Measurements from ENCODE around the gene TEN1. TPM values are rescaled to one million over a fixed set of nuclear protein-coding genes. Genes with fewer than 3 reads are reported as not detected.

TEN1 gene
- total RNA-seq, 1 experiment from 2014 or later = 58.3 TPM

DNA sequence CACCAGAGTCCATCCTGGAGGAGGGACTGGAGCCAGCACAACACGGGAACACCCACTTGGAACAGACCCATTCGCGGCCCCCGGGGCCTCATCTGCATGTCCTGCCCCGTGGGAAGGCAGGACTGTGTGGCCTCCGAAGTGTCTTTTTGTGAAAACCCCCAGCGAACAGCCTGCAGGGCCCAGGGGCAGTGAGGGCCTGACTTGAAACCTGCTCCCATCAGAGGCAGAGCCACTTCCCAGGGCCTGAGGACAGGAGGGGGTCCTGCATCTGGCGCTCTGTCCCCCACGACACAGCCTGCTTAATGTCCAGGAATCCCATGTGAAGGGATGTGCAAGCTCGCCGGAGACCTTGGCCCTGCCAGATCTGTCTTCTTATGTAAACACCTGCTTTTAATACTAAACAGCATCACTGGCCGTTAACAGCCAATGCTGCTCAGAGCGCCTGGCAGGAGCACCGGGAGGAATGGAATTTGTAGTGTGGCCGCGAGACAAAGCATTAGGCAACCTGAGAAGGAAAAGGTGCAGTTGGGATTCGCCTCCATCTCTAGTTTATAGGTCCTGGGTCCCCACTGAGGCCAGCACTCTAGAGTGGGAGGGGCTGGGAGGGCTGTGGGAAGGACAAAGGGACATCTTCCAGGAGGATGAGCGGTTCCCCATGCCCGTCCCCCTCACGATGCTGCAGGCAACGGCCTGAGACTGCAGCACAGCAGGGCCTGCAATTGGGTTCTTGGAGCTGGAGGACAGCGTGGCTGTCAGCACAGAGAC, 57.6 kb downstream of the TEN1 start:
- ATAC-seq (peak; percentile 10; the same call in 1 of the 2 replicates), DNase-seq (no peak)
- H2AFZ ChIP-seq (ENCODE audit: low read length) = no peak overlapping the region
- ChIA-PET CTCF (interaction anchor here (1.0 kb wide), 1 partner anchor 10 kb away, joined by 3 read pairs; the partner anchor contains the start of gene EVPL), POLR2A (ENCODE audit: unreplicated experiment) (no interaction called here)
- no peaks in the 10 kb centered on the region for H3K27me3 ChIP-seq (ENCODE audit: low read length)
- BruUV-seq (replicated peaks) = no TSS peak
- H3K36me3 ChIP-seq (ENCODE audit: low read depth, low read length) = peaks cover 34% of the 10 kb centered on the region
- H3K27ac ChIP-seq (ENCODE audit: low read length) = no peak overlapping the region
- H3K4me3 ChIP-seq (ENCODE audit: low read length) = no peak overlapping the region
- intact Hi-C loops (cut with micrococcal nuclease) = no loop called here
- no peaks in the 10 kb centered on the region for H3K9me2 ChIP-seq (replicated peaks; ENCODE audit: low read length)
- no peak overlapping the region for H3K9ac ChIP-seq (ENCODE audit: low read length)
- H3K9me3 ChIP-seq (ENCODE audit: low read length) = no peaks in the 10 kb centered on the region
- H3F3A ChIP-seq (ENCODE audit: low read length, unreplicated experiment) = no peaks in the 10 kb centered on the region
- no peaks in the 10 kb centered on the region for H3K79me2 ChIP-seq (ENCODE audit: low read length)
- no peak overlapping the region for H3K4me2 ChIP-seq (ENCODE audit: low read length)
- H3K4me1 ChIP-seq (ENCODE audit: insufficient read depth, low read length) = no peaks in the 10 kb centered on the region
- TF ChIP-seq, protein P1, sequence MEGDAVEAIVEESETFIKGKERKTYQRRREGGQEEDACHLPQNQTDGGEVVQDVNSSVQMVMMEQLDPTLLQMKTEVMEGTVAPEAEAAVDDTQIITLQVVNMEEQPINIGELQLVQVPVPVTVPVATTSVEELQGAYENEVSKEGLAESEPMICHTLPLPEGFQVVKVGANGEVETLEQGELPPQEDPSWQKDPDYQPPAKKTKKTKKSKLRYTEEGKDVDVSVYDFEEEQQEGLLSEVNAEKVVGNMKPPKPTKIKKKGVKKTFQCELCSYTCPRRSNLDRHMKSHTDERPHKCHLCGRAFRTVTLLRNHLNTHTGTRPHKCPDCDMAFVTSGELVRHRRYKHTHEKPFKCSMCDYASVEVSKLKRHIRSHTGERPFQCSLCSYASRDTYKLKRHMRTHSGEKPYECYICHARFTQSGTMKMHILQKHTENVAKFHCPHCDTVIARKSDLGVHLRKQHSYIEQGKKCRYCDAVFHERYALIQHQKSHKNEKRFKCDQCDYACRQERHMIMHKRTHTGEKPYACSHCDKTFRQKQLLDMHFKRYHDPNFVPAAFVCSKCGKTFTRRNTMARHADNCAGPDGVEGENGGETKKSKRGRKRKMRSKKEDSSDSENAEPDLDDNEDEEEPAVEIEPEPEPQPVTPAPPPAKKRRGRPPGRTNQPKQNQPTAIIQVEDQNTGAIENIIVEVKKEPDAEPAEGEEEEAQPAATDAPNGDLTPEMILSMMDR (conservative IDR thresholded peaks at IDR 0.05; ENCODE audit: low read depth, low read length) = no peak
- no peak for TF ChIP-seq EZH2phosphoT487 (IDR thresholded peaks at IDR 0.05; ENCODE audit: borderline replicate concordance, low read length)
- no peak for TF ChIP-seq EZH2 (IDR thresholded peaks at IDR 0.05; ENCODE audit: low read length, unreplicated experiment)
- no peaks in the 10 kb centered on the region for H4K20me1 ChIP-seq (ENCODE audit: low read length)

DNA sequence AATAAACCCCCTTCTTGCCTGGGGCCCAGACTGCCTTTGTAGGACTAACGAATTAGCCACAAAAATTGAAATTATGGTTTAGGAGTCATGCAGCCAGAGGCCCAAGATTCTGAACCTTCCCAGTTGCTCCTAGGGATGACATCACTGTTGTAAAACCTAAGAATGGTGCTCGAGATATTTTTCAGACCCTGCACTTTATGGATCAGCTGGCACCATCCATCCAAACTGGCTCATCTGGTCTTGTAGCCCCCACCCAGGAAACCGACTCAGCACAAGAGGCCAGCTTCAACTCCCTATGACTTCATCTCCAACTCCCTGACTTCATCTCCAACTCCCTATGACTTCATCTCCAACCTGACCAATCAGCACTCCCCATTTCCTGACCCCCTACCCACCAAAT, 59.0 kb downstream of the TEN1 start:
- Histone ChIP-seq H3F3A (ENCODE audit: low read length, unreplicated experiment) (no peaks in the 10 kb centered on the region), H3K9me2 (replicated peaks; ENCODE audit: low read length) (no peaks in the 10 kb centered on the region), H3K79me2 (ENCODE audit: low read length) (no peaks in the 10 kb centered on the region), H2AFZ (ENCODE audit: low read length) (no peak overlapping the region), H3K27ac (ENCODE audit: low read length) (no peak overlapping the region), H3K4me3 (ENCODE audit: low read length) (no peak overlapping the region), H3K27me3 (ENCODE audit: low read length) (no peaks in the 10 kb centered on the region), H4K20me1 (ENCODE audit: low read length) (no peaks in the 10 kb centered on the region), H3K9me3 (ENCODE audit: low read length) (no peaks in the 10 kb centered on the region), H3K36me3 (ENCODE audit: low read depth, low read length) (peaks cover 44% of the 10 kb centered on the region), H3K4me1 (ENCODE audit: insufficient read depth, low read length) (no peaks in the 10 kb centered on the region), H3K9ac (ENCODE audit: low read length) (no peak overlapping the region), H3K4me2 (ENCODE audit: low read length) (no peak overlapping the region)
- ATAC-seq = no peak
- no TSS peak for BruUV-seq (replicated peaks)
- intact Hi-C loops (cut with micrococcal nuclease) = no loop called here
- no peak for DNase-seq
- CTCF ChIA-PET = no interaction called here
- POLR2A ChIA-PET (ENCODE audit: unreplicated experiment) = no interaction called here
- TF ChIP-seq EZH2phosphoT487 (IDR thresholded peaks at IDR 0.05; ENCODE audit: borderline replicate concordance, low read length) = no peak

DNA sequence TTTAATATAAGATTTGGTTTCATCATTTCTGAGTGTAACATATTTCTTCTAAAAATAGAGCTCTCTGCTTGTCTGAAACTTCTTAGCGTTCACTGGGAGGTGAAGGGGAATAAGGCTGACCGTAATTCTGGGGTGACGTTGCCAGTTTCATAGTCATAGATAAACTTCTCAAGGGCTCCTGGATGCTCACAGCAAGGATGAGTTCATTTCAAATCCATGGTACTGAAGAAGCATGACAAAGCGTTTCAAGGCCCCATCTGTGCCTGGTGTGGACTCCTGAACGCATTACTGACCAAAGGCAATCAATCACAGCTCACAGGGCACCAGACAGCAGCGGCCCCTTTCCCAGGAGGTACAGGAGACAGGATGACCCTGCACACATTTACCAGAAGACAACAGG, 60.1 kb downstream of the TEN1 start:
- H3K9me3 ChIP-seq (ENCODE audit: low read length) = no peaks in the 10 kb centered on the region
- no peak overlapping the region for H3K4me3 ChIP-seq (ENCODE audit: low read length)
- no peak for ATAC-seq
- no TSS peak for BruUV-seq (replicated peaks)
- no peaks in the 10 kb centered on the region for H3K27me3 ChIP-seq (ENCODE audit: low read length)
- H3K79me2 ChIP-seq (ENCODE audit: low read length) = no peaks in the 10 kb centered on the region
- intact Hi-C loops (cut with micrococcal nuclease) = no loop called here
- no peak overlapping the region for H3K9ac ChIP-seq (ENCODE audit: low read length)
- H3K4me1 ChIP-seq (ENCODE audit: insufficient read depth, low read length) = no peaks in the 10 kb centered on the region
- no peak for DNase-seq
- ChIA-PET CTCF (no interaction called here), POLR2A (ENCODE audit: unreplicated experiment) (no interaction called here)
- H3K36me3 ChIP-seq (ENCODE audit: low read depth, low read length) = peaks cover 55% of the 10 kb centered on the region
- no peak overlapping the region for H2AFZ ChIP-seq (ENCODE audit: low read length)
- H3K27ac ChIP-seq (ENCODE audit: low read length) = no peak overlapping the region
- no peaks in the 10 kb centered on the region for H3F3A ChIP-seq (ENCODE audit: low read length, unreplicated experiment)
- TF ChIP-seq EZH2 (IDR thresholded peaks at IDR 0.05; ENCODE audit: low read length, unreplicated experiment) (no peak), EZH2phosphoT487 (IDR thresholded peaks at IDR 0.05; ENCODE audit: borderline replicate concordance, low read length) (no peak)
- TF ChIP-seq, protein P1 (conservative IDR thresholded peaks at IDR 0.05; ENCODE audit: low read depth, low read length) = no peak
- H3K4me2 ChIP-seq (ENCODE audit: low read length) = no peak overlapping the region
- no peaks in the 10 kb centered on the region for H4K20me1 ChIP-seq (ENCODE audit: low read length)
- H3K9me2 ChIP-seq (replicated peaks; ENCODE audit: low read length) = no peaks in the 10 kb centered on the region
